ENCODE results near the gene TRPM5.

DNA sequence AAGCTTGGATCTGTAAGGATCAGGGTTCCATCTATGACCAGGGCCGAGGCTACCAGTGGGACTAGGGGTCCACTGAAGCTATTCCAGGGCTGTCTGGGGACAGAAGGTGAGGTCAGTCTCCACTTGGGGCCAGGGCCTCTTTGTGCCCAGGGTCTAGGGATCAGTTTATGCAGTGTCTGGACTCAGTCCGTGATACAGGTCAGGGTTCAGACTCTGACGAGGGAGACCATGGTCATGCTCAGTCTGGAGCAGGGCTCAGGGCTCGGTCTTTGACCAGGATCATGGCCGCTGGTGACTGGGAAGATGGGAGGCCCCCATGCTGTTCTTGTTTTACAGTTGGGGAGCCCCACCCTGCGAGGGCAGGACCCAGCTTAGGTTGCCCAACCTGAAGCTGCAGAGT is 32.0 kb downstream of the TRPM5 start:
- TF ChIP-seq, protein P1, sequence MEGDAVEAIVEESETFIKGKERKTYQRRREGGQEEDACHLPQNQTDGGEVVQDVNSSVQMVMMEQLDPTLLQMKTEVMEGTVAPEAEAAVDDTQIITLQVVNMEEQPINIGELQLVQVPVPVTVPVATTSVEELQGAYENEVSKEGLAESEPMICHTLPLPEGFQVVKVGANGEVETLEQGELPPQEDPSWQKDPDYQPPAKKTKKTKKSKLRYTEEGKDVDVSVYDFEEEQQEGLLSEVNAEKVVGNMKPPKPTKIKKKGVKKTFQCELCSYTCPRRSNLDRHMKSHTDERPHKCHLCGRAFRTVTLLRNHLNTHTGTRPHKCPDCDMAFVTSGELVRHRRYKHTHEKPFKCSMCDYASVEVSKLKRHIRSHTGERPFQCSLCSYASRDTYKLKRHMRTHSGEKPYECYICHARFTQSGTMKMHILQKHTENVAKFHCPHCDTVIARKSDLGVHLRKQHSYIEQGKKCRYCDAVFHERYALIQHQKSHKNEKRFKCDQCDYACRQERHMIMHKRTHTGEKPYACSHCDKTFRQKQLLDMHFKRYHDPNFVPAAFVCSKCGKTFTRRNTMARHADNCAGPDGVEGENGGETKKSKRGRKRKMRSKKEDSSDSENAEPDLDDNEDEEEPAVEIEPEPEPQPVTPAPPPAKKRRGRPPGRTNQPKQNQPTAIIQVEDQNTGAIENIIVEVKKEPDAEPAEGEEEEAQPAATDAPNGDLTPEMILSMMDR (IDR thresholded peaks at IDR 0.05; ENCODE audit: insufficient read depth, low read length, poor library complexity, severe bottlenecking): no peak
- TF ChIP-seq EZH2phosphoT487 (conservative IDR thresholded peaks at IDR 0.05; ENCODE audit: low read length): no peak

Measured in SU-DHL-6 (cell line).